ENCODE data around the gene EEF1G. TPM values are rescaled to one million over a fixed set of nuclear protein-coding genes. Genes with fewer than 3 reads are reported as not detected.

EEF1G gene
- total and polyA plus RNA-seq, 9 of the 15 experiments (the other 6 are each of a cell fraction or from before 2014, with no cell fraction given), result 985 to 2,349 (median 2,035) TPM

- no peak; the same call in 1 of the 2 replicates for TF ChIP-seq NCOA1 (IDR thresholded peaks at IDR 0.05; ENCODE audit: low read depth)
- peak; percentile 70 for TF ChIP-seq RBBP5 (IDR thresholded peaks at IDR 0.05; ENCODE audit: borderline replicate concordance, insufficient read depth, low read length, poor library complexity, severe bottlenecking)
- TF ChIP-seq, protein P1, sequence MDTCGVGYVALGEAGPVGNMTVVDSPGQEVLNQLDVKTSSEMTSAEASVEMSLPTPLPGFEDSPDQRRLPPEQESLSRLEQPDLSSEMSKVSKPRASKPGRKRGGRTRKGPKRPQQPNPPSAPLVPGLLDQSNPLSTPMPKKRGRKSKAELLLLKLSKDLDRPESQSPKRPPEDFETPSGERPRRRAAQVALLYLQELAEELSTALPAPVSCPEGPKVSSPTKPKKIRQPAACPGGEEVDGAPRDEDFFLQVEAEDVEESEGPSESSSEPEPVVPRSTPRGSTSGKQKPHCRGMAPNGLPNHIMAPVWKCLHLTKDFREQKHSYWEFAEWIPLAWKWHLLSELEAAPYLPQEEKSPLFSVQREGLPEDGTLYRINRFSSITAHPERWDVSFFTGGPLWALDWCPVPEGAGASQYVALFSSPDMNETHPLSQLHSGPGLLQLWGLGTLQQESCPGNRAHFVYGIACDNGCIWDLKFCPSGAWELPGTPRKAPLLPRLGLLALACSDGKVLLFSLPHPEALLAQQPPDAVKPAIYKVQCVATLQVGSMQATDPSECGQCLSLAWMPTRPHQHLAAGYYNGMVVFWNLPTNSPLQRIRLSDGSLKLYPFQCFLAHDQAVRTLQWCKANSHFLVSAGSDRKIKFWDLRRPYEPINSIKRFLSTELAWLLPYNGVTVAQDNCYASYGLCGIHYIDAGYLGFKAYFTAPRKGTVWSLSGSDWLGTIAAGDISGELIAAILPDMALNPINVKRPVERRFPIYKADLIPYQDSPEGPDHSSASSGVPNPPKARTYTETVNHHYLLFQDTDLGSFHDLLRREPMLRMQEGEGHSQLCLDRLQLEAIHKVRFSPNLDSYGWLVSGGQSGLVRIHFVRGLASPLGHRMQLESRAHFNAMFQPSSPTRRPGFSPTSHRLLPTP (IDR thresholded peaks at IDR 0.05; ENCODE audit: borderline replicate concordance, extremely low read depth, insufficient read length), result no peak
- no peak for TF ChIP-seq ZNF586 (CRISPR knock-in tag; conservative IDR thresholded peaks at IDR 0.05)
- peak; percentile 85 for TF ChIP-seq LCOR (CRISPR knock-in tag; IDR thresholded peaks at IDR 0.05)
- no peak for TF ChIP-seq CBFA2T3 (IDR thresholded peaks at IDR 0.05)
- no peak for TF ChIP-seq USF2 (CRISPR knock-in tag; IDR thresholded peaks at IDR 0.05)
- TF ChIP-seq, protein P2, sequence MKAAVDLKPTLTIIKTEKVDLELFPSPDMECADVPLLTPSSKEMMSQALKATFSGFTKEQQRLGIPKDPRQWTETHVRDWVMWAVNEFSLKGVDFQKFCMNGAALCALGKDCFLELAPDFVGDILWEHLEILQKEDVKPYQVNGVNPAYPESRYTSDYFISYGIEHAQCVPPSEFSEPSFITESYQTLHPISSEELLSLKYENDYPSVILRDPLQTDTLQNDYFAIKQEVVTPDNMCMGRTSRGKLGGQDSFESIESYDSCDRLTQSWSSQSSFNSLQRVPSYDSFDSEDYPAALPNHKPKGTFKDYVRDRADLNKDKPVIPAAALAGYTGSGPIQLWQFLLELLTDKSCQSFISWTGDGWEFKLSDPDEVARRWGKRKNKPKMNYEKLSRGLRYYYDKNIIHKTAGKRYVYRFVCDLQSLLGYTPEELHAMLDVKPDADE (conservative IDR thresholded peaks at IDR 0.05; ENCODE audit: control insufficient read depth, low read depth, low read length), result no peak
- peak; percentile 89 for TF ChIP-seq POLR2G (IDR thresholded peaks at IDR 0.05; ENCODE audit: low read depth, low read length)
- no peak for TF ChIP-seq TAF7 (tag; IDR thresholded peaks at IDR 0.05)
- no peak for TF ChIP-seq FOS (IDR thresholded peaks at IDR 0.05; ENCODE audit: extremely low read depth, insufficient read length)
- no peak for TF ChIP-seq SREBF1 (IDR thresholded peaks at IDR 0.05; ENCODE audit: borderline replicate concordance, low read depth, low read length)
- TF ChIP-seq, protein P3, sequence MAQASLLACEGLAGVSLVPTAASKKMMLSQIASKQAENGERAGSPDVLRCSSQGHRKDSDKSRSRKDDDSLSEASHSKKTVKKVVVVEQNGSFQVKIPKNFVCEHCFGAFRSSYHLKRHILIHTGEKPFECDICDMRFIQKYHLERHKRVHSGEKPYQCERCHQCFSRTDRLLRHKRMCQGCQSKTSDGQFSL (CRISPR knock-in tag; IDR thresholded peaks at IDR 0.05), result 0 out of 2 replicates have a peak, but pooled peaks have one; percentile 51
- TF ChIP-seq, protein P3 (tag; IDR thresholded peaks at IDR 0.05), result no peak
- TF ChIP-seq, protein P4, sequence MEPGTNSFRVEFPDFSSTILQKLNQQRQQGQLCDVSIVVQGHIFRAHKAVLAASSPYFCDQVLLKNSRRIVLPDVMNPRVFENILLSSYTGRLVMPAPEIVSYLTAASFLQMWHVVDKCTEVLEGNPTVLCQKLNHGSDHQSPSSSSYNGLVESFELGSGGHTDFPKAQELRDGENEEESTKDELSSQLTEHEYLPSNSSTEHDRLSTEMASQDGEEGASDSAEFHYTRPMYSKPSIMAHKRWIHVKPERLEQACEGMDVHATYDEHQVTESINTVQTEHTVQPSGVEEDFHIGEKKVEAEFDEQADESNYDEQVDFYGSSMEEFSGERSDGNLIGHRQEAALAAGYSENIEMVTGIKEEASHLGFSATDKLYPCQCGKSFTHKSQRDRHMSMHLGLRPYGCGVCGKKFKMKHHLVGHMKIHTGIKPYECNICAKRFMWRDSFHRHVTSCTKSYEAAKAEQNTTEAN (CRISPR knock-in tag; IDR thresholded peaks at IDR 0.05), result no peak
Observed at GRCh38 chr11:62601372-62602140, 27.9 kb upstream of the EEF1G start, which contains the start of gene MTA2 (continued).

Measured in K562 (cell line).